NCI-H1048 (cell line): ENCODE measurements around the gene RB1.

Experiments used
- DNase-seq: peaks from one replicate; lab custom pipeline; 2025; lab: John Stamatoyannopoulos, UW

Gene RB1

DNA sequence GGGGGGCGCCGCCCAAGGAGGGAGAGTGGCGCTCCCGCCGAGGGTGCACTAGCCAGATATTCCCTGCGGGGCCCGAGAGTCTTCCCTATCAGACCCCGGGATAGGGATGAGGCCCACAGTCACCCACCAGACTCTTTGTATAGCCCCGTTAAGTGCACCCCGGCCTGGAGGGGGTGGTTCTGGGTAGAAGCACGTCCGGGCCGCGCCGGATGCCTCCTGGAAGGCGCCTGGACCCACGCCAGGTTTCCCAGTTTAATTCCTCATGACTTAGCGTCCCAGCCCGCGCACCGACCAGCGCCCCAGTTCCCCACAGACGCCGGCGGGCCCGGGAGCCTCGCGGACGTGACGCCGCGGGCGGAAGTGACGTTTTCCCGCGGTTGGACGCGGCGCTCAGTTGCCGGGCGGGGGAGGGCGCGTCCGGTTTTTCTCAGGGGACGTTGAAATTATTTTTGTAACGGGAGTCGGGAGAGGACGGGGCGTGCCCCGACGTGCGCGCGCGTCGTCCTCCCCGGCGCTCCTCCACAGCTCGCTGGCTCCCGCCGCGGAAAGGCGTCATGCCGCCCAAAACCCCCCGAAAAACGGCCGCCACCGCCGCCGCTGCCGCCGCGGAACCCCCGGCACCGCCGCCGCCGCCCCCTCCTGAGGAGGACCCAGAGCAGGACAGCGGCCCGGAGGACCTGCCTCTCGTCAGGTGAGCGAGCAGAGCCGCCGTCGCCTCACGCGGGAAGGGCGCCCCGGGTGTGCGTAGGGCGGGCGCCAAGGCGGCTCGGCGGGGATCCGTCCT, at the start of gene RB1:
Gene RB1 (plus strand): TSS at position 393 of the 784 bp plus-strand sequence. CDS start 162 bp downstream, at position 555.
- peak; percentile 54 for DNase-seq

DNA sequence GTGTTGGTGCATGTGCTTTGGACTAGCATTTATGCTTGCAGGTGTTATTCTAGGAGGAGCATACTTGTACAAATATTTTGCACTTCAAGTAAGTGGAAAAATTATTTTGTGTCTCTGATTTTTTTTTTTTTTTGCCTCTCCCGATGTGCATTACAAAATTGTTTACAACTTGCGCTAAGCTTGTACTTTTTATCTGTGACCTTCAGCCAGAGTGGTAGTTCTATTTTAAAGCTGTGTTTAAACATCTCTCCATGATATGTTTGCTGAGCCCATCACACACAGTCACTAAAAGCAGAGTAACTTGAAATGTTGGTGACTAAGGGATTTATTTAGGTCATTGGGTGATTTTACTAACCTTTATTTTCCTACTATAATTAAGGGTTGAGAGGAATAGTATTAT, 49.7 kb upstream of the RB1 start:
- DNase-seq: no peak

DNA sequence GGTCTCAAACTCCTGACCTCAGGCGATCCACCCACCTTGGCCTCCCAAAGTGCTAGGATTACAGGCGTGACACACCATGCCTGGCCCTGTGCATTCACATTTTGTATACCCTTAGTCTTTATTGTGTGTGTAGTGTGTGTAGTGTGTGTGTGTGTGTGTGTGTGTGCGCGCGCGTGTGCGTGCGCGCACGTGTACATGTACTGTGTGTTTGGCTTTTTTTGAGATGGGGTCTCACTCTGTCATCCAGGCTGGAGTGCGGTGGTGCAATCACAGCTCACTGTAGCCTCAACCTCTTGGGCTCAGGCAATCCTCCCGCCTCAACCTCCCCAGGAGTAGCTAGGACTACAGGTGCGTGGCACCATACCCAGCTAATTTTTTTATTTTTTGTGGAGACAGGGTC, 48.5 kb upstream of the RB1 start:
- DNase-seq: no peak

DNA sequence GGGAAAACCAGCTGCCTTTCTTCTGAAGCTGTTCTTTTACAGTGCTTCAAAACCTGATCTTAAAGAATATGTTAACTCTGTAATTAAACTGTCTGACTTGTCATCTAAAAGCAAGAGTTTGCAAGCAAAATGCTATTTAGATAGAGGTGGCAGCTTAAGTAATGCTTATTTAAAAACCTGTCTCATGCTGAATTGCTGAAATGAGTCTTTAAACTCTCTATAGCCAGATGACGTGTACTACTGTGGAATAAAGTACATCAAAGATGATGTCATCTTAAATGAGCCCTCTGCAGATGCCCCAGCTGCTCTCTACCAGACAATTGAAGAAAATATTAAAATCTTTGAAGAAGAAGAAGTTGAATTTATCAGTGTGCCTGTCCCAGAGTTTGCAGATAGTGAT, 47.6 kb upstream of the RB1 start:
- no peak for DNase-seq

DNA sequence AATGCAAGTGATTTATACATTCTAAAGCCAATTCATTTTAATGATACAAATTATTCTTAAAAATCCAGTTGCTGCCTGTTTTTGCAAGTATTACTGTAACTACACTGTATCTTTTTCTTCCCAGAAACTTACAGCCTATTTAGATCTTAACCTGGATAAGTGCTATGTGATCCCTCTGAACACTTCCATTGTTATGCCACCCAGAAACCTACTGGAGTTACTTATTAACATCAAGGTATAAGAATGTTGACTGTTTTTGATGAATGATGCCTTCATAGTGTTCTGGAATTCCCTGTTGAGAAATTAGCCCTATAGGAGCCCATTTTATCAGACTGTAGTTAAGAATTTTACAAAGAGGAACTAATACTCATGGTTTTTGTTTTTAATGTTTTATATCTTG, 45.5 kb upstream of the RB1 start:
- DNase-seq: no peak

DNA sequence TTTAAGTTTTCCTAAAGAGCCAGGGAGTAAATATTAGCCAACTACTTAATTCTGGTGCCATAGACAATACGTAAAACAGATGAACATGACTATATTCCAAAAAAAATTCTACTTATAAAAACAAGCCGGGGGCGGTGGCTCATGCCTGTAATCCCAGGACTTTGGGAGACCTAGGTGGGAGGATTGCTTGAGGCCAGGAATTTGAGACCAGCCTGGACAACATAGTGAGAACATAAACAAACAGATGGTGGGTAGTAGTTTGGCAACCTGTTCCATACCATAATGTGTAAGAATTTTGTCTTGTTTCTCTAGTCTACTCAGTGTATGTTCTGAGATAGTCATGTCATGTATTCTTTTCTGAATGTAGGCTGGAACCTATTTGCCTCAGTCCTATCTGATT, 45.1 kb upstream of the RB1 start:
- DNase-seq: no peak

DNA sequence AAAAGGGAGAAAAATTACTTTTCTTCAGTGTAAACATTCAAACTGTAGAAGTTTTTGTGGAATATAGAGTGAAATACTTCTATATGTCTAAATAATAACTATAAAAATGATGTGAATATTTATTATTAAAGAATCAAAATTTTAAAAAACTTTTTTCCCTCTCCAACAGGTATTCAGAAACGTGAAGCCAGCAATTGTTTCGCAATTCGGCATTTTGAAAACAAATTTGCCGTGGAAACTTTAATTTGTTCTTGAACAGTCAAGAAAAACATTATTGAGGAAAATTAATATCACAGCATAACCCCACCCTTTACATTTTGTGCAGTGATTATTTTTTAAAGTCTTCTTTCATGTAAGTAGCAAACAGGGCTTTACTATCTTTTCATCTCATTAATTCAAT, 42.6 kb upstream of the RB1 start:
- no peak for DNase-seq

DNA sequence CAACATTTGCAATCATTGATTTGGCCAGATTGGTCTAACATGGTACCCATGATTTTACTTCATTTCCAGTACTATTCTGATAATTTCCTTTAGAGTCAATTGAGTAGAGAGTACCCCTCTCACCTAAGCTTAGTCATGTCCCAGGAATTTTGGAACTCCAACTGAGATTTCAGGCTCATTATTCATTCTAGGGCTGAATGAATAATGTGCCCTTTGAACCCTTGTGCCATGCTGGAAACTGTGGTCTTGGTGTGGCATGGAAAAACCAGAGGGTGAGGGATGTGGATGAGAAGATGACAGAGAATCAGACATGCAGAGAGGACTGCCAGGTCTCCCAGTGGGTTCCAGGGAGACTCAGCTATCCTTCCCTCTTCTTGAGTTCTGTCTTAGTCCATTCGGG, 40.4 kb upstream of the RB1 start:
- no peak for DNase-seq

DNA sequence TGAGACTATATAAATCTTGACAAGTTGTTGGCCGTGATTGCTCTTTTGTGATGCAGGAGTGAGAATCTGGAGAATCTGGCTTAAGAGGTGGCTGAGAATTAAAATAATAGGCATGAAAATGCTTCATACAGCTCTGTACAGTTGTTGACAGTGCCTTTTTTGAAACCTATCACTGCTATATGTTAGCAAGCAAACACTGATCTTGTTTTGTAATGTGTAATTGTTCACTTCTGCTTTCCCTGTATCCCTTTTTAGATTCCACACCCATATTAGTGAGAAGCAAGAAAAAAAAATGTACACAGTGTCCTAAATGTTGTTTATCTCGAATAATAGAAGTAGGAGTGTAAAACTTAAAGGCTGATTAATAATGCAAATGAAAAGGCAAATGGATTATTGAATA, 39.5 kb upstream of the RB1 start:
- no peak for DNase-seq

DNA sequence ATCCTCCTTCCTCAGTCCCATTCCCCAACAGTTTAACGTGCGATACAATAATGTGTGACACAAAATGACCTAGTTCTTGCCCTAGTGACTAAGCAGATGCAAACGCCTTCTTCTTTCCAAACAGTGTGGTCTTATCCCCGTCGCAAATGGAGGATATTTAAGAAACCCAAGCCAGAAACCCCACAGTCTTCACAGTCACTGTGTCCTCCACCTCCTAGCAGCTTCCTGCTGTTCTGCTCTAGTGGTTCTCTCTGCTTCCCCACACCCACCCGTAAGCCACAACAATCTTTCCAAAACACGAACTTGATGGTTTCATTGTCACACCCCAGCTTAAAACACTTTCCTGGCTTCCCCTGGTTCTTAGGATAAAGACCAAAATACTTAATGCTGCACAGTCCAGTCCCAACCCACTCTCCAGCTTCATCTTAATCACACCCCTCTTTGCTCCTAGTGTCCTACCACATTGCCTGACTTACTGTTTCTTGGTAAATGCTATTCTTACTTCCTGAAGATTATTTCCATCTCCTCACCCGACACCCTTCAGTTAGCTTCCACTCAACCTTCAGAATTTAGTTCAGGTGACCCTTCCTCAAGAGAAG, 38.2 kb upstream of the RB1 start:
- DNase-seq: no peak

DNA sequence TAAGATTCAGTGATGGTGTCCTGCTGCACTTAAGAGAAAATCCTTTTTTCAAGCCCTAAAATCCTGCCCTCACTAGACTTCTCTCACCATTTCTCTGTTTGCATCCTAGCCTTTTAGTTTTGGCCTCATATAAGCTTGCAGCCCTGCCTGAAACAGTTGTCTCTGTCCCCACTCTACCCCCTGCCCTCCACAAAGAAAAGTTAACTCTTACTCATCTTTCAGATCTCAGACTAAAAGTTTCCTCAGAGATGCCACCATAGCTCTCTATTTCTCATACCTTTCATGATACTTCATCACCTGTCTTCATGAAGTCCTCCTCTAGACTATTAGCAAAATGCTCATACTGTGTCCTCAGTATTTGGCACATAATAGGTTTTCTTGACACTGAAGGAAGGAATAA, 37.4 kb upstream of the RB1 start:
- DNase-seq: no peak

DNA sequence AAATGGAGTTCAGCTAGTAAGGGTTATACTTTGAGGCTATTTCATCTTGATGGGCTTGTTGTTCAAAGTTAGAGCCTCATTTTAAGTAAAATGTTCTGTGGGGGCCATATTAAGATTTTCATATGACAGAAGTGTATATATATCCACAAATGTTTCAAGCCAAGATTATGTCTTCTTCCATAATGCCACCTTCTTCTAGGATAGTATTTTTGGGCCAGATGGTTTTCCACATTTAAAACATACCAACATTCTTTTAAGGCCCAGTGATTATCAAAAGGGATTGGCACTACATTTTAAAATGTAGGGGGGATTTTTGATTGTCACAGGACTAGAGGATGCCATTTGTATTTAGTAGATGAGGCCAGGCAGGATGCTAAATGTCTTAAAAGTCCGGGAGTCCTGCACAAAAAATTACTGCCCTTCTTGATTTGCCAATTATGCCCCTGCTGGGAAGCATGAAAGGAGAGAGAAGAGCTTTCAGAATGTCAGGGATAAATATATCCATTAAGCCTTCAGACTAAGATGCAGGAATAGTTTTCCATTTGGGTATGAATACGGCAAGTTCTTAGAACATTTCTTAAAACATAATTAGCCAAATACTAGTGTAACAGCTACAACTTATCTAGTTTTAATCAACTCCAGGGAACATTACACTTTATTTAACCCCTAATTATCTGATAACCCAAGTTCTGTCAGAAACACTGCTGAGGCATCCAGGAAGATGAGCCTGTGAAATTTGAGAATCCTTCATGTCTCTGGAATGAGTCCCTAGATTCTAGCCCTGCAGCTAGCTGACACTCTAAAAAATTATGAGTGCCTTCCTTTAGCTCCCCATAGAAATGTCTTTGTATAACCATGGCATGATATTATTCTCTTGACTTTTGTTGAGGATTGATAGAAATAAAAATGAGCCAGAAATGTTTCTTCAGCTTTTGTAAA, 36.6 kb upstream of the RB1 start:
- DNase-seq: no peak

DNA sequence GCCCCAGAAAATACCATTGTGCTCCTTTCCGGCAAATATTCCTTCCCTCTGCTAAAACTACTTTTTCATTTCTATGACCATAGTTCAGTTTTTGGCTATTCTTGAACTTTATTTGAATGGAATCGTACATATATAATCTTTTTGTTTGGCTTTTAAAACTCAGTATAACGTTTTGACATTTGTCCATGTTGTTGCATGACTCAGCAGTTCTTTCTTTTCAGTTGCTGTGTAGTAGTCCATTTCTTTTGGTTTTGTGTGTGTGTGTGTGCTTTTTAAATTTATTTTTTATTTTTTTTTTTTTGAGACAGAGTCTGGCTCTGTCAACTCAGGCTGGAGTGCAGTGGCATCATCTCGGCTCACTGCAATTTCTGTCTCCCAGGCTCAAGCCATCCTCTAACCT, 35.5 kb upstream of the RB1 start:
- DNase-seq: no peak

DNA sequence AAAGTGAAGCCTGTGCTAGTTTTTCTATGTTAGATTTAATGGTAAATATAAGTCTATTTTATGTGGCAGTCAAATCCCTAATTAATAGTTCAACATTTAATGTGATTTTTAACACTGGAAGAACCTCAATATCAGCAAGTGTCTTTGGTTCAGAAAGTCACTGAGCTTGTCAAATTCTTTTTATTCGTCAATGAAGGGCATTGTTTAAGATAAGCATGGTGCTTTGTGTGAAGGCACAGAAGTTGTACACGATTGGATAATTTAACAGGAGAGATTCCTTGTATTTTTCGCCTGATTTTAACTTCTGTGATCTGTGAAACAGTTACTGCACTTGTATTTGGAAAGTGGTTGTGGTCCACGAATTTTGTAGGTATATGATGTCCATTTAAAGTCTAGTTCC, 30.2 kb upstream of the RB1 start:
- DNase-seq: no peak

DNA sequence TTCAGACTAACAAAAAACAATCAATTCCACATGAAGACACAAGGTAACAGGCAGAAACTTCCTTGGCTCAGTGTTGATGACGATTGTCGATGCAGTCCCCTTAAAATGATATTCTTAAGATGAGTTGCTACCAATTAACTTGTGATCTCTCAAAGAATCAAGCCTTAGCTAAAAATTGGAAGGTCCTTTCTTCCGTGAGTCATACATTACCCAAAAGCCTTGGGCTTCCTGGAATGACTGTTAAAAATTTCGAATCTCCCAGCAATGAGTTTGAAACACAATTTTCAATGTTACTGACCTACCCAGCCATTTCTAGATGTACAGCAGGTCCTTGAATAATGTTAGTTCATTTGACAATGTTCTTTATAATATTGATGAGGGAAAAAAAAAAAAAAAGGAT, 28.0 kb upstream of the RB1 start:
- no peak for DNase-seq

DNA sequence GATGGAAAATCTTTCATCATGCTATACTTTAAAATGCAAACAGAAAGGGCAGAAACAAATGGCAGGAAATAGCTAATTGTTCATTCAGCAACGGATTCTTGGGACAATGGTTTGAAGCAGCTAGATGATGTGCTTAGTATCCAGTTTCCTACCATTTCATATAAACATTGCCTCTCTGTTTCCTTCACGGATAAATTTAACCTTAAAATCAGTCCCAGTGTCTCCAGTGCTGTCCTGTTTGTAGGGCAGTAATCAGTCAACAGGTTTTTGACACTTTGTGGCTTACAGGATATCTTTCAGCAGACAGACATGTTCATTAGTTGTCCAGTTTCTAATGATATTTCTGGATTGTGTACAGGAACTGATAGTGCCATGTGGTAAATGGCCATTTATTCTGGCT, 24.7 kb upstream of the RB1 start:
- DNase-seq: no peak

DNA sequence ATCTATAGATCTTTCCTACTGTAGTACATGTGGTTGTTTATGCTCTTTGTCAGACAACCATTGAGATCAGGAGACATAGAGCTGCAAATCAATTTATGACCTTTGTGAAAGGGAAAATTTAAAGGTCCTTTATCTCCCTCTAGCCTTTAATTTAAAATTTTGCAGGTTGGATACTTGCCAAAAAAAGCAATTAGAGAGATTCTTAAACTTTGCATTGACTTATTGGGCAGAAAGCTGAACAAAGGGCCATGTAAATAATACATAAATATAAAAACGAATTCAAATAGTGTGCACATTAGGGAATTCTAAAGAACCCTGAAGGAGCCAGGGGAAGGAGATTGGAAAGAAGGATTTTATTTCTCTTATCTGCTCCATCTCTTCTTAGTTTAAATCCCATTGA, 22.0 kb upstream of the RB1 start:
- no peak for DNase-seq

DNA sequence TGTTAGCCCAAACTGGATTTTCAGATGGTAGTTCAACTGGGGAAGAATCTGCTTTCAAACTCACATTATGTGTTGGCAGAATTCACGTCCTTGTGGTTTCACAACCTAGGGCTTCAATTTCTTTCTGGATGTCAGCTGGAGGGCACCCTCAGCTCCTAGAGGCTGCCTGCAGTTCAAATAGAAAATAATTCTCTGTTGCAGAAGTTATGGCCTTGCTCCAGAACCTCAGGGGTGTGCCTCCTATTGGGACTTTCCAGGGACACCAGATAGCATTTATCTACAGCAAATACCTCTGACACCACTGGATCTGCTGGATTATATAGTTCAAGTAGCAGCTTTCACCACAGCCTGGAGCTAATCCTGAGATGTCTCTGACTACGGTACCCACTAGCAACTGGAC, 11.8 kb upstream of the RB1 start:
- DNase-seq: no peak

DNA sequence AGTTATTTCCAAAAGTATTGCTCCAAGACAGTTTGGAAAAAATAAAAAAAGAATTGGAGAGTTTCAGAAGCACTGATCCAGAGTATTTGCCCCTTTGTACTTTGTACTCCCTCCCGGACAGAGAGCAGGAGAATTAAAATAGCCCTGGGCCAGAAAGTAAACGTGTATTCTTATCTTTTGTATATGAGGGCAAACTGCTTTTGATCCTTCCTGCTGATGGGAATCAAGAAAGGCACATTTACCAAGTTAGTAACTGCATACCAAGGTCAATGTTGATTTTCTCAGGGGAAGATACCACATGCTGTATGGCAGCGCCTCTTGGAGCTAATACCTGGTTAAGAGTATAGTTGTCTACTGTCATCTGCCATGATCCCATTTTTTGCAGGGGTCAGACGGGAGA, 10.9 kb upstream of the RB1 start:
- no peak for DNase-seq

DNA sequence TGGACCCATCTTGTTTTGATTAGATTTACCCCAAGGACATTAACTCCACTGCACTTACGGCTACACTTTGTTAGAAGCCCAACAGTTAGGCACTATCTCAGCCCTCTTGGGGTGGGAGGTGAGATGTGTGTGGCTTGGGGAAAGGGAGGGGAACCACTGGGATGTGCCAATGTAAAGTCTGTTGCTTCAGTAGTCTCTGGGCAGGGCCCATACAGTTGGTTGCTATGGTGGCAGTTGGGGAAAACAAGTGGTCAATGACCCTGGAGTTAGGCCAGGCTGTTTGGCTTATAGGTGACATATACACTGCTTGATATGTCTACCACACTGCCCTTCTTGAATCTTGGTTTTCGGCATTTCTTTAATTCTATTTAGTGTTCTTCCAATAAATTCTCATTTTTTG, 8.9 kb upstream of the RB1 start:
- no peak for DNase-seq

DNA sequence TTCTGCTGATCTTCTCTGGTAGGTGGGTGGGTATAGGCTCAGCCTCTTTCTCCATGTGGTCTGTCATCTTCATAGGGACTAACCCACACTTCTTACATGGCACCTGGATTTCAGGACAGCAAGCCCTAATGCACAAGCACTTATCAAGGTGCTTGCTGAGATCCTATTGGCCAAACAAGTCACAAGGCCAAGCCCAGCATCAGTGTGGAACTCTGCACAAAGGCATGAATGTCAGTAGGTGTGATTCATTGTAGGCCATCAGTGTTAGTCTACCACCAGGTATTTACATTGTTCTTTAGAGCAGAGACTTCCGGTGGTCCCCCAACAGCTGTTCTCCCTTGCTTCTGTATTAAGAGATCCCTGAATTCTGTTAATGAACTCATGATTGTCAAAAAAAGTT, 8.3 kb upstream of the RB1 start:
- no peak for DNase-seq

DNA sequence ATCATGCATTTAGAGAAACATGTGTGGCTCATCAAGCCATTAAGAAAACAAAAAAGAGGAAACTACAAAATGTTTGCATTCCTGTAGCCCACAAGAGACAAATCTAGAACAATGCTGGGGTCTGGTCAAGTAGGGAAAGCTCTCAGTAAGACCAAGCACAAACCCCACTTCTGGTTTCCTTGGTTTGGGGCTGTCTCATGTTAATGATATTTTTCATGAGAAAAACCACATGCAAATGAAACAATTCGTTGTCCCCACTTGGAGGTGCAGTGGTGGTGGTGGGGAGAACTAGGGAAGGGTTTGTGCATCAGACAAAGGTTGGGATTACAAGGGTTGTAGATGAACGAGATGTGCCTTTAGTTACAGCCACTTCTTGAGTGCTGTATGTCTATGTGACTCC, 7.0 kb upstream of the RB1 start:
- DNase-seq: no peak
